ENCODE data around the gene KDELR3. TPM values are rescaled to one million over a fixed set of nuclear protein-coding genes. Genes with fewer than 3 reads are reported as not detected.

Gene KDELR3
- total and polyA plus RNA-seq, 2 donors (not counting 1 experiment from before 2014, with no cell fraction given) = 78.8 to 305 TPM

DNA sequence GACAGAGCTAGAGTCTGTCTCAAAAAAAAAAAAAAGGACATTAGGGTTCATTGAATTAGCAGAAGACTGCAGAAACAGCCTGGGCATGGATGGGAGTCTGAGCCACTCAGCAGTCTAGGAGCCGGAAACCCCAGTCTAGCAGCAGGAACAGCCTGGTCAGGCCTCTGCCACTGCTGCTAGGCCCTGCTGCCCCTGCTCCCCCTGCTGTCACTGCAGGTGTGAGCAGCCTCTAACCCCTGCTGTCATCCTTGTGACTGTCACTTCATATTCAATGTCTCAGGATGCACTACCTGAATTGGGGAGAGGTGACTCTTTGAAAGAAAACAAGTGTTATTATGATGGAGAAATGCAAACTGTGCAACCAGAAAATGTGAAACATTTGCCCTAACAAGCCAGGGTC, 45.2 kb downstream of the KDELR3 start:
- no peak overlapping the region for H3K4me3 ChIP-seq (replicated peaks in 1 of 4; ENCODE audit: control extremely low read depth in 1 of 4, insufficient read depth in 1 of 4, low read depth in 3 of 4, low read length in 4 of 4)
- no peaks in the 10 kb centered on the region for H3K27me3 ChIP-seq (ENCODE audit: control insufficient read depth, insufficient read depth, low read length)
- H3K79me2 ChIP-seq (ENCODE audit: control insufficient read depth, insufficient read depth, low read length) = no peaks in the 10 kb centered on the region
- H3K9me3 ChIP-seq (ENCODE audit: control insufficient read depth, insufficient read depth, low read depth, low read length) = no peaks in the 10 kb centered on the region
- H3K27ac ChIP-seq (ENCODE audit: insufficient read depth, low read length) = no peak overlapping the region
- no peak overlapping the region for H2AFZ ChIP-seq (ENCODE audit: low read length)
- no peak for DNase-seq (ENCODE audit: low read depth in 2 of 2)
- no peak overlapping the region for H3K4me2 ChIP-seq (ENCODE audit: extremely low read depth, insufficient read depth, low read length)
- H3K36me3 ChIP-seq (ENCODE audit: control insufficient read depth, insufficient read depth, low read length) = no peaks in the 10 kb centered on the region
- no peak overlapping the region for H3K9ac ChIP-seq (ENCODE audit: insufficient read depth, low read length)
- no peaks in the 10 kb centered on the region for H3K4me1 ChIP-seq (ENCODE audit: control insufficient read depth, extremely low read depth, insufficient read depth, low read length)
- no peaks in the 10 kb centered on the region for H4K20me1 ChIP-seq (ENCODE audit: control insufficient read depth, extremely low read depth, insufficient read depth, low read length)
- TF ChIP-seq, protein P1, sequence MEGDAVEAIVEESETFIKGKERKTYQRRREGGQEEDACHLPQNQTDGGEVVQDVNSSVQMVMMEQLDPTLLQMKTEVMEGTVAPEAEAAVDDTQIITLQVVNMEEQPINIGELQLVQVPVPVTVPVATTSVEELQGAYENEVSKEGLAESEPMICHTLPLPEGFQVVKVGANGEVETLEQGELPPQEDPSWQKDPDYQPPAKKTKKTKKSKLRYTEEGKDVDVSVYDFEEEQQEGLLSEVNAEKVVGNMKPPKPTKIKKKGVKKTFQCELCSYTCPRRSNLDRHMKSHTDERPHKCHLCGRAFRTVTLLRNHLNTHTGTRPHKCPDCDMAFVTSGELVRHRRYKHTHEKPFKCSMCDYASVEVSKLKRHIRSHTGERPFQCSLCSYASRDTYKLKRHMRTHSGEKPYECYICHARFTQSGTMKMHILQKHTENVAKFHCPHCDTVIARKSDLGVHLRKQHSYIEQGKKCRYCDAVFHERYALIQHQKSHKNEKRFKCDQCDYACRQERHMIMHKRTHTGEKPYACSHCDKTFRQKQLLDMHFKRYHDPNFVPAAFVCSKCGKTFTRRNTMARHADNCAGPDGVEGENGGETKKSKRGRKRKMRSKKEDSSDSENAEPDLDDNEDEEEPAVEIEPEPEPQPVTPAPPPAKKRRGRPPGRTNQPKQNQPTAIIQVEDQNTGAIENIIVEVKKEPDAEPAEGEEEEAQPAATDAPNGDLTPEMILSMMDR (conservative IDR thresholded peaks at IDR 0.05 in 1 of 2, IDR thresholded peaks at IDR 0.05 in 1 of 2; ENCODE audit: low read depth in 1 of 2, low read length in 2 of 2) = no peak
- no peak for TF ChIP-seq EZH2 (IDR thresholded peaks at IDR 0.05; ENCODE audit: low read length, missing control alignments)

DNA sequence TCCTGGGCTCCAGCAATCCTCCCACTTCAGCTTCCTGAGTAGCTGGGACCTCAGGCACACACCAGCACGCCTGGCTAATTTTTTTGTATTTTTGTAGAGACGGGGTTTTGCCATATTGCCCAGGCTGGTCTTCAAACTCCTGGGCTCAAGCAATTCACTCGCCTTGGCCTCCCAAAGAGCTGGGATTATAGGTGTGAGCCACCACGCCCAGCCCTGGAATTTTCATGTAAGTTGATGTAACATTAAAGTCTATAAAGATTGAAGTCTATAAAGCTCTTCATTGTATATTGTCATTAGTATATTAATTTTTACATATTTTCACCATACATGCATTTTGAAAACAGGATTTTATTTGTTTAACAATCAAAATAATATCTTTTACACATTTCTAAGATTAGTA, 50.7 kb downstream of the KDELR3 start:
- Histone ChIP-seq H3K27me3 (ENCODE audit: control insufficient read depth, insufficient read depth, low read length) (no peaks in the 10 kb centered on the region), H3K4me3 (replicated peaks in 1 of 4; ENCODE audit: control extremely low read depth in 1 of 4, insufficient read depth in 1 of 4, low read depth in 3 of 4, low read length in 4 of 4) (no peak overlapping the region), H3K9ac (ENCODE audit: insufficient read depth, low read length) (no peak overlapping the region), H4K20me1 (ENCODE audit: control insufficient read depth, extremely low read depth, insufficient read depth, low read length) (no peaks in the 10 kb centered on the region), H3K79me2 (ENCODE audit: control insufficient read depth, insufficient read depth, low read length) (no peaks in the 10 kb centered on the region), H3K4me1 (ENCODE audit: control insufficient read depth, extremely low read depth, insufficient read depth, low read length) (no peaks in the 10 kb centered on the region), H3K9me3 (ENCODE audit: control insufficient read depth, insufficient read depth, low read depth, low read length) (no peaks in the 10 kb centered on the region), H2AFZ (ENCODE audit: low read length) (no peak overlapping the region), H3K36me3 (ENCODE audit: control insufficient read depth, insufficient read depth, low read length) (no peaks in the 10 kb centered on the region), H3K4me2 (ENCODE audit: extremely low read depth, insufficient read depth, low read length) (no peak overlapping the region), H3K27ac (ENCODE audit: insufficient read depth, low read length) (no peak overlapping the region)
- no peak for TF ChIP-seq EZH2 (IDR thresholded peaks at IDR 0.05; ENCODE audit: low read length, missing control alignments)
- TF ChIP-seq, protein P1 (conservative IDR thresholded peaks at IDR 0.05 in 1 of 2, IDR thresholded peaks at IDR 0.05 in 1 of 2; ENCODE audit: low read depth in 1 of 2, low read length in 2 of 2) = no peak
- DNase-seq (ENCODE audit: low read depth in 2 of 2) = no peak

DNA sequence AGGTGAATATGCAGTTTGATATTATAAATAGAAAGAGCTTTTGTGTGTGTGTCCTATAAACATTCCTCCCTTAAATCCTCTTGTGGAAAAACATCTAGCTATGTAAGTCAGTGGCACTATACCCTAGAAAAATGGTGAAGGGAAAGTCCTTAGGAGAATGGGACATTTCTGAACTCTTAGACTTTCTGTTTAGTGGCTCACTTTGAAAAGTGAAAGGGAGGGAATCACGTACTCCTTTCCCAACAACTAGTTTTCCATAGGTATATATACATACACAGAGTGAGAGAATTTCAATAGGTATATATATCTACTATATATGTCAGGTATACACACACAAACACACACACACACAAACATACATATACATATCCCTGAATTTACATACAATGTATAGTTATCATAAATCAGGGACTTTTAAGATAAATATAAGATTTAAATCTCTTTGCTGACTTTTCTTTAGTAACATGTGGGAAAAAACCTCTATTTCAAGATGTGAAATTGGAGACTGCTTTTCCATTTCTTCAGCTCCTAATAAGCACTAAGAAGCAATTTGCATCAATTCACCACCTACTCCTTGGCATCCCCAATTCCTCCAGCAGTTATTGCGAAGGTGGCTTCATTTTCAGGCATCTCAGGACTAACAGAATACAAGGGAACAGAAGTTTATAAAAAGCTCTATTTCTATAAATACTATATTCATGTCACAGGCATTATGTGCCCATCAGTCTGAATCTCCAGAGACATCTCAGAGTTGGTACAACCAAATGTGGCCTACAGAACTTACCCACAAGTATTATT, 51.8 kb downstream of the KDELR3 start:
- Histone ChIP-seq H3K27ac (ENCODE audit: insufficient read depth, low read length) (no peak overlapping the region), H3K9me3 (ENCODE audit: control insufficient read depth, insufficient read depth, low read depth, low read length) (no peaks in the 10 kb centered on the region), H3K27me3 (ENCODE audit: control insufficient read depth, insufficient read depth, low read length) (no peaks in the 10 kb centered on the region), H3K79me2 (ENCODE audit: control insufficient read depth, insufficient read depth, low read length) (no peaks in the 10 kb centered on the region), H3K4me1 (ENCODE audit: control insufficient read depth, extremely low read depth, insufficient read depth, low read length) (no peaks in the 10 kb centered on the region), H4K20me1 (ENCODE audit: control insufficient read depth, extremely low read depth, insufficient read depth, low read length) (no peaks in the 10 kb centered on the region), H3K4me3 (replicated peaks in 1 of 4; ENCODE audit: control extremely low read depth in 1 of 4, insufficient read depth in 1 of 4, low read depth in 3 of 4, low read length in 4 of 4) (no peak overlapping the region), H2AFZ (ENCODE audit: low read length) (no peak overlapping the region), H3K36me3 (ENCODE audit: control insufficient read depth, insufficient read depth, low read length) (no peaks in the 10 kb centered on the region), H3K9ac (ENCODE audit: insufficient read depth, low read length) (no peak overlapping the region), H3K4me2 (ENCODE audit: extremely low read depth, insufficient read depth, low read length) (no peak overlapping the region)
- no peak for DNase-seq (ENCODE audit: low read depth in 2 of 2)
- TF ChIP-seq, protein P1 (conservative IDR thresholded peaks at IDR 0.05 in 1 of 2, IDR thresholded peaks at IDR 0.05 in 1 of 2; ENCODE audit: low read depth in 1 of 2, low read length in 2 of 2) = no peak
- no peak for TF ChIP-seq EZH2 (IDR thresholded peaks at IDR 0.05; ENCODE audit: low read length, missing control alignments)

Measured in fibroblast of lung (primary cell).